ENCODE measurements around the gene PTPRK. TPM values are rescaled to one million over a fixed set of nuclear protein-coding genes. Genes with fewer than 3 reads are reported as not detected.

PTPRK gene
- total and polyA plus RNA-seq, 10 of the 15 experiments (the other 5 are each of a cell fraction or from before 2014, with no cell fraction given): 0.23 to 1.9 (median 0.55) TPM

DNA sequence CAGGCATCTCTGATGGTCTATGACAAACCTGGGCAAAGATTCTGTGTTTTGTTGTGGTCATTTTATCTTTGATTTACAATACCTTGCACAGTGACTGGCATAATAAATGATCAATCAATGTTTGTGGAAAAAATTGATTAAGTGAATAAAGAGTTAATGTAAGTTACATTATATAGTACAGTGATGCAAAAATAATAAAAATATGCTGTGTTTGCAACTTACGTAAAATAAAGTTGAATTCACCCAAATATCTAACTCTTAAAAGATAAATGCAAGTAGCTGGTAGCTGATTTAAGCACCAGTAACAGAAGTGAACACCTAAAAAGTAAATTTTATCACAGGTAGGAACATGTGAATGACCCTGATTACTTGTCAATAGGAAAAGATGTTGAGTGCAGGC lies 443.6 kb downstream of the PTPRK start:
- ChIA-PET CTCF (interaction anchor here (0.6 kb wide), 1 partner anchor 18 kb away, joined by 3 read pairs; no protein-coding TSS in a partner anchor), SMC1A (ENCODE audit: uncharacterized antibody, unreplicated experiment) (no interaction called here), POLR2A (no interaction called here), RAD21 (ENCODE audit: unreplicated experiment) (no interaction called here)
- Histone ChIP-seq H4K20me1 (ENCODE audit: control insufficient read depth, insufficient read depth) (no peaks in the 10 kb centered on the region), H3K27me3 (replicated peaks in 1 of 2; ENCODE audit: control insufficient read depth in 2 of 2, insufficient read depth in 2 of 2, low read length in 1 of 2) (no peaks in the 10 kb centered on the region), H3K36me3 (ENCODE audit: control insufficient read depth in 2 of 2, insufficient read depth in 2 of 2, low read length in 1 of 2) (no peaks in the 10 kb centered on the region), H3K4me2 (ENCODE audit: control insufficient read depth, insufficient read depth) (no peak overlapping the region), H3K79me2 (ENCODE audit: control insufficient read depth, insufficient read depth, low read length) (no peaks in the 10 kb centered on the region), H3K9ac (ENCODE audit: control insufficient read depth, insufficient read depth, low read length) (no peak overlapping the region), H3K4me1 (ENCODE audit: control insufficient read depth, insufficient read depth, low read length) (no peaks in the 10 kb centered on the region), H3K9me3 (replicated peaks; ENCODE audit: control insufficient read depth, insufficient read depth, low read length) (no peaks in the 10 kb centered on the region), H3K4me3 (no peak overlapping the region), H3K27ac (ENCODE audit: control insufficient read depth, insufficient read depth) (no peak overlapping the region), H2AFZ (ENCODE audit: control insufficient read depth, low read depth, low read length) (no peak overlapping the region)
- WGBS (ENCODE audit: insufficient coverage, insufficient replicate concordance, low lambda C conversion rate, missing lambda C conversion rate): 43% methylated on average over 1 of the region's 1 CpG
- intact Hi-C loops (cut with micrococcal nuclease; ENCODE audit: unreplicated experiment): no loop called here
- no TSS peak for BruUV-seq (replicated peaks)
- DNase-seq (ENCODE audit: low read depth, low spot score) (no peak), FAIRE-seq (no peak), ATAC-seq (no peak)
- in situ Hi-C loops (cut with MboI): no loop called here
- no peak for TF ChIP-seq CREM (IDR thresholded peaks at IDR 0.05; ENCODE audit: low read depth)
- TF ChIP-seq, protein P1, sequence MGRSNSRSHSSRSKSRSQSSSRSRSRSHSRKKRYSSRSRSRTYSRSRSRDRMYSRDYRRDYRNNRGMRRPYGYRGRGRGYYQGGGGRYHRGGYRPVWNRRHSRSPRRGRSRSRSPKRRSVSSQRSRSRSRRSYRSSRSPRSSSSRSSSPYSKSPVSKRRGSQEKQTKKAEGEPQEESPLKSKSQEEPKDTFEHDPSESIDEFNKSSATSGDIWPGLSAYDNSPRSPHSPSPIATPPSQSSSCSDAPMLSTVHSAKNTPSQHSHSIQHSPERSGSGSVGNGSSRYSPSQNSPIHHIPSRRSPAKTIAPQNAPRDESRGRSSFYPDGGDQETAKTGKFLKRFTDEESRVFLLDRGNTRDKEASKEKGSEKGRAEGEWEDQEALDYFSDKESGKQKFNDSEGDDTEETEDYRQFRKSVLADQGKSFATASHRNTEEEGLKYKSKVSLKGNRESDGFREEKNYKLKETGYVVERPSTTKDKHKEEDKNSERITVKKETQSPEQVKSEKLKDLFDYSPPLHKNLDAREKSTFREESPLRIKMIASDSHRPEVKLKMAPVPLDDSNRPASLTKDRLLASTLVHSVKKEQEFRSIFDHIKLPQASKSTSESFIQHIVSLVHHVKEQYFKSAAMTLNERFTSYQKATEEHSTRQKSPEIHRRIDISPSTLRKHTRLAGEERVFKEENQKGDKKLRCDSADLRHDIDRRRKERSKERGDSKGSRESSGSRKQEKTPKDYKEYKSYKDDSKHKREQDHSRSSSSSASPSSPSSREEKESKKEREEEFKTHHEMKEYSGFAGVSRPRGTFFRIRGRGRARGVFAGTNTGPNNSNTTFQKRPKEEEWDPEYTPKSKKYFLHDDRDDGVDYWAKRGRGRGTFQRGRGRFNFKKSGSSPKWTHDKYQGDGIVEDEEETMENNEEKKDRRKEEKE (IDR thresholded peaks at IDR 0.05): no peak
- TF ChIP-seq, protein P2, sequence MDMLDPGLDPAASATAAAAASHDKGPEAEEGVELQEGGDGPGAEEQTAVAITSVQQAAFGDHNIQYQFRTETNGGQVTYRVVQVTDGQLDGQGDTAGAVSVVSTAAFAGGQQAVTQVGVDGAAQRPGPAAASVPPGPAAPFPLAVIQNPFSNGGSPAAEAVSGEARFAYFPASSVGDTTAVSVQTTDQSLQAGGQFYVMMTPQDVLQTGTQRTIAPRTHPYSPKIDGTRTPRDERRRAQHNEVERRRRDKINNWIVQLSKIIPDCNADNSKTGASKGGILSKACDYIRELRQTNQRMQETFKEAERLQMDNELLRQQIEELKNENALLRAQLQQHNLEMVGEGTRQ (IDR thresholded peaks at IDR 0.05; ENCODE audit: borderline replicate concordance, low read depth, low read length): no peak
- TF ChIP-seq NFYB (IDR thresholded peaks at IDR 0.05; ENCODE audit: insufficient read depth, low read depth, low read length): no peak
- TF ChIP-seq RB1 (IDR thresholded peaks at IDR 0.05; ENCODE audit: borderline replicate concordance): no peak
- TF ChIP-seq RFX5 (IDR thresholded peaks at IDR 0.05; ENCODE audit: low read depth, low read length): no peak
- TF ChIP-seq MXI1 (IDR thresholded peaks at IDR 0.05; ENCODE audit: low read depth, low read length): no peak
- no peak for TF ChIP-seq DPF2 (IDR thresholded peaks at IDR 0.05)
- no peak for TF ChIP-seq EED (IDR thresholded peaks at IDR 0.05; ENCODE audit: low read depth)
- TF ChIP-seq, protein P3, sequence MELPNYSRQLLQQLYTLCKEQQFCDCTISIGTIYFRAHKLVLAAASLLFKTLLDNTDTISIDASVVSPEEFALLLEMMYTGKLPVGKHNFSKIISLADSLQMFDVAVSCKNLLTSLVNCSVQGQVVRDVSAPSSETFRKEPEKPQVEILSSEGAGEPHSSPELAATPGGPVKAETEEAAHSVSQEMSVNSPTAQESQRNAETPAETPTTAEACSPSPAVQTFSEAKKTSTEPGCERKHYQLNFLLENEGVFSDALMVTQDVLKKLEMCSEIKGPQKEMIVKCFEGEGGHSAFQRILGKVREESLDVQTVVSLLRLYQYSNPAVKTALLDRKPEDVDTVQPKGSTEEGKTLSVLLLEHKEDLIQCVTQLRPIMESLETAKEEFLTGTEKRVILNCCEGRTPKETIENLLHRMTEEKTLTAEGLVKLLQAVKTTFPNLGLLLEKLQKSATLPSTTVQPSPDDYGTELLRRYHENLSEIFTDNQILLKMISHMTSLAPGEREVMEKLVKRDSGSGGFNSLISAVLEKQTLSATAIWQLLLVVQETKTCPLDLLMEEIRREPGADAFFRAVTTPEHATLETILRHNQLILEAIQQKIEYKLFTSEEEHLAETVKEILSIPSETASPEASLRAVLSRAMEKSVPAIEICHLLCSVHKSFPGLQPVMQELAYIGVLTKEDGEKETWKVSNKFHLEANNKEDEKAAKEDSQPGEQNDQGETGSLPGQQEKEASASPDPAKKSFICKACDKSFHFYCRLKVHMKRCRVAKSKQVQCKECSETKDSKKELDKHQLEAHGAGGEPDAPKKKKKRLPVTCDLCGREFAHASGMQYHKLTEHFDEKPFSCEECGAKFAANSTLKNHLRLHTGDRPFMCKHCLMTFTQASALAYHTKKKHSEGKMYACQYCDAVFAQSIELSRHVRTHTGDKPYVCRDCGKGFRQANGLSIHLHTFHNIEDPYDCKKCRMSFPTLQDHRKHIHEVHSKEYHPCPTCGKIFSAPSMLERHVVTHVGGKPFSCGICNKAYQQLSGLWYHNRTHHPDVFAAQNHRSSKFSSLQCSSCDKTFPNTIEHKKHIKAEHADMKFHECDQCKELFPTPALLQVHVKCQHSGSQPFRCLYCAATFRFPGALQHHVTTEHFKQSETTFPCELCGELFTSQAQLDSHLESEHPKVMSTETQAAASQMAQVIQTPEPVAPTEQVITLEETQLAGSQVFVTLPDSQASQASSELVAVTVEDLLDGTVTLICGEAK (IDR thresholded peaks at IDR 0.05; ENCODE audit: borderline replicate concordance): no peak
- TF ChIP-seq NBN (IDR thresholded peaks at IDR 0.05): no peak
- TF ChIP-seq KAT2A (conservative IDR thresholded peaks at IDR 0.05; ENCODE audit: control insufficient read depth, low read depth, low read length): no peak
- no peak for TF ChIP-seq IKZF1 (conservative IDR thresholded peaks at IDR 0.05)
- no peak for TF ChIP-seq STAT1 (conservative IDR thresholded peaks at IDR 0.05)
- TF ChIP-seq, protein P4, sequence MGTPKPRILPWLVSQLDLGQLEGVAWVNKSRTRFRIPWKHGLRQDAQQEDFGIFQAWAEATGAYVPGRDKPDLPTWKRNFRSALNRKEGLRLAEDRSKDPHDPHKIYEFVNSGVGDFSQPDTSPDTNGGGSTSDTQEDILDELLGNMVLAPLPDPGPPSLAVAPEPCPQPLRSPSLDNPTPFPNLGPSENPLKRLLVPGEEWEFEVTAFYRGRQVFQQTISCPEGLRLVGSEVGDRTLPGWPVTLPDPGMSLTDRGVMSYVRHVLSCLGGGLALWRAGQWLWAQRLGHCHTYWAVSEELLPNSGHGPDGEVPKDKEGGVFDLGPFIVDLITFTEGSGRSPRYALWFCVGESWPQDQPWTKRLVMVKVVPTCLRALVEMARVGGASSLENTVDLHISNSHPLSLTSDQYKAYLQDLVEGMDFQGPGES (IDR thresholded peaks at IDR 0.05): no peak
- TF ChIP-seq, protein P5, sequence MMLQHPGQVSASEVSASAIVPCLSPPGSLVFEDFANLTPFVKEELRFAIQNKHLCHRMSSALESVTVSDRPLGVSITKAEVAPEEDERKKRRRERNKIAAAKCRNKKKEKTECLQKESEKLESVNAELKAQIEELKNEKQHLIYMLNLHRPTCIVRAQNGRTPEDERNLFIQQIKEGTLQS (IDR thresholded peaks at IDR 0.05; ENCODE audit: borderline replicate concordance, extremely low read depth, low read depth, low read length): no peak
- no peak for TF ChIP-seq MYC (IDR thresholded peaks at IDR 0.05; ENCODE audit: insufficient read depth, insufficient read length, insufficient replicate concordance, low read length, severe bottlenecking)

Measured in GM12878 (cell line).